GM18520 (cell line): ENCODE data around the gene PSD4.

Experiments
- ATAC-seq: cut with Tn5 transposase; IDR thresholded peaks from one replicate; pipeline ENCODE4 v1.9.1; 2021; ENCODE audit not compliant: unreplicated experiment

PSD4 gene

DNA sequence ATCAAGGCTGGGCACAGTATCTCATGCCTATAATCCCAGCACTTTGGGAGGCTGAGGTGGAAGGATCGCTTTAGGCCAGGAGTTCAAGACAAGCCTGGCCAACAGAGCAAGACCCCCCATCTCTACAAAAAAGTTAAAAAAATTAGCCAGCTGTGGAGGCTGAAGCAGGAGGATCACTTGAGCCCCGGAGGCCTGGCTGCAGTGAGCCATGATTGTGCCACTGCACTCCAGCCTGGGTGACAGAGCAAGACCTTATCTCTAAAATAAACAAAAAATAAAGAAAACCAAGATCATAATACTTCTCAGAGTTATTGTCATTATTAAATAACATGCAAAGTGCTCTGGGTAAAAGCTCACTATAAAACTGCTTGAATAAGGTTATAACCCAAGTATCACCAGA lies 31.5 kb upstream of the PSD4 start:
- no peak for ATAC-seq

DNA sequence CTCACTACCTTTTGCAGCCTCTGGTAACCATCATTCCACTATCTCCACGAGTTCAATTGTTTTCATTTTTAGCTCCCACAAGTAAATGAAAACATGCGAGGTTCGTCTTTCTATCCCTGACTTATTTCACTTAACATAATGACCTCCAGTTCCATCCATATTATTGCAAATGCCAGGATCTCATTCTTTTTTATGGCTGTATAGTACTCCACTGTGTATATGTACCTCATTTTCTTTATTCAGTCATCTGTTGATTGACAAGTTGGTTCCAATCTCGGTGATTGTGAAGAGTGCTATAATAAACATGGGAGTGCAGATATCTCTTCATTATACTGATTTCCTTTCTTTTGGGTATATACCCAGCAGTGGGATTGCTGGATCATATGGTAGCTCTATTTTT lies 29.5 kb upstream of the PSD4 start:
- no peak for ATAC-seq

DNA sequence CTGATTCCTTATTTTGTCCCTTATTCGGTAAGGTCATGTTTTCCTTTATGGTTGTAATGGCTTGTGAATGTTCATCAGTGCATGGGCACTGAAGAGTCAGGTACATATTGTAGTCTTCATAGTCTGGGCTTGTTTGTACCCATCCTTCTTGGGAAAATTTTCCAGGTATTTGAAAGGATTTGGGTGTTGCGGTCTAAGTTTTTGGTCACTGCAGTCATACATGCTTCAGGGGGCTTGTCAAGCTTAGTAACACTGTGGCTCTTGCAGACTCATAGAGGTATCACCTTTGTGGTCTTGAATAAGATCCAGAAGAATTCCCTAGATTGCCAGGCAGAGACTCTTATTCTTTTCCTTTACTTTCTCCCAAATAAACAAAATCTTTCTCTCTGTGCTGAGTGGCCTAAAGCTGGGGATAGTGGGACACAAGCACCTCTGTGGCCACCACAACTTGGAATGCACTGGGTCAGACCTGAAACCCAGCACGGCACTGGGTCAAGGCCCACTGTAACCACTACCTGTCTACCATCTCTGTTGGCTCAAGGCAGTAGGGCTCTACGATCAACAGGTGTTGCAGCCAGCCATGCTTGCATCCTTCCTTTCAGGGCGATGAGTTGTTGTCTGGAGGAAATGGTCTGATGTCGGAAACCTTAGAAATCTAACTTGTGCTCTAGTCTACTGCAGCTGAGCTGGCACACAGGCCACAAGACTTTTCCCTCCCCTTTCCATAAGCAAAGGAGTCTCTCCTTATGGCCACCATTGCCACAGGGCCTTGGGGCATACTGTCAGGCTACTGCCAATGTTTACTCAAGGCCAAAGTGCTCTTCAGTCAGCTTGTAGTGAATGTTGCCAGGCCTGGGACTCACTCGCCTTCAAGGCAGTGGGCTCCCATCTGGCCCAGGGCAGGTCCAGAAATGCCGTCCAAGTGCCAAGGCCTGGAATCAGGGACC lies 24.9 kb upstream of the PSD4 start:
- no peak for ATAC-seq

DNA sequence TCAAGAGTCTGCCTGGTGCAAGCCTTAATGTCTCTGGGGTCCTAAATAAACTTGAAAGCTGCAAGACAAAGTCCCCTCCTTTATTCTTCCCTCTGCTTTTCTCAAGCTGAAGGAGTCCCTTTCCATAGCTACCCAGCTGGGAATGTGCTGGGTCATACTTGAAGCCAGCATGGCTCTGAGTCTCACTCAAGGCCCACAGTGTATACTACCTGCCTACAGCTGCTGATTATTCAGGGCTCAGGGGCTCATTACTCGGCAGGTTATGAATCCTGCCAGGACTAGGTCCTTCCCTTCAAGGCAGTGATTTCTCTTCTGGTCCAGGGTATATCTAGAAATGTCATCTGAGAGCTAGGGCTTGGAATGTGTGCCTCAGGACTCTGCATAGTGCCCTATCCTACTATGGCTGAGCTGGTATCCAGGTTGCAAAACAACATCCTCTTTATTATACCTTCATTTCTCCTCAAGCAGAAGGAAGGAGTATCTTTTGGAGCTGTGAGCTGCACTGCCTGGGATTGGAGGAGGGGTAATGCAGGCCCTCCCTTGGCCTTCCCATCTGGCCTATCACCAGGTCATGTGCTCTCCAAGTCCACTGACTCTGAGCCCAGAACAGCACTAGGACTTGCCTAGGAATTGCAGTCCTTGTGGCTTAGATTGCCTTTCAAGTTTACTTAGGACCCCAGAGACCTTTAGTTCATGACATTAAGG lies 24.1 kb upstream of the PSD4 start:
- no peak for ATAC-seq

DNA sequence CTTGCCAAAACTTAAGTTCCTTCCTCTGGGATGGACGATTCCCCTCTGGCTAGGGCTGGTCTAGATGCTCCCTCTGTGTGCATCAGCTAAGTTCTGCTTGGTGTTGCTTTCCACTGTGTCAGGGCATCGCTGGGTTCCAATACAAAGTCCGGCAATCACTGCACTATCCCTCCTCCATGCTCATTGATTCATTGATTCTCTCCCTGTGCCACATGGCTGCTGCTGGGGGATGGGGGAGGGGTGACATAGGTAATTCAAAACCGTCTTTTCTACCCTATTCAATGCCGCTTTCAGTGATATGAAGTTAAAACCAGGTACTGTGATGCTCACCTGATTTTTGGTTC lies 23.5 kb upstream of the PSD4 start:
- no peak for ATAC-seq

DNA sequence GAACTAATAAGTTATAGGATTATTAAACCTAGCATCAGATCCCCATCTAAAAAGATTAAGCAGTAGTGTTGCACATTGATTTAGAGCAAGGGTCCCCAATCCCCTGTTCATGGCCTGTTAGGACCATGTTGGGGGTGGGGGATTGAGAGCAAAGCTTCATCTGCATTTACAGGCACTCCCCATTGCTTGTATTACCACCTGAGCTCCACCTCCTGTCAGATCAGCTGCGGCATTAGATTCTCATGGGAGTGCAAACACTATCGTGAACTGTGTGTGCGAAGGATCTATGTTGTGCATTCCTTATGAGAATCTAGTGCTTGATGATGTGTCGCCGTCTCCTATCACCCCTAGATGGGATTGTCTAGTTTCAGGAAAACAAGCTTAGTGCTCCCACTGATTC lies 18.4 kb upstream of the PSD4 start:
- ATAC-seq, result no peak

DNA sequence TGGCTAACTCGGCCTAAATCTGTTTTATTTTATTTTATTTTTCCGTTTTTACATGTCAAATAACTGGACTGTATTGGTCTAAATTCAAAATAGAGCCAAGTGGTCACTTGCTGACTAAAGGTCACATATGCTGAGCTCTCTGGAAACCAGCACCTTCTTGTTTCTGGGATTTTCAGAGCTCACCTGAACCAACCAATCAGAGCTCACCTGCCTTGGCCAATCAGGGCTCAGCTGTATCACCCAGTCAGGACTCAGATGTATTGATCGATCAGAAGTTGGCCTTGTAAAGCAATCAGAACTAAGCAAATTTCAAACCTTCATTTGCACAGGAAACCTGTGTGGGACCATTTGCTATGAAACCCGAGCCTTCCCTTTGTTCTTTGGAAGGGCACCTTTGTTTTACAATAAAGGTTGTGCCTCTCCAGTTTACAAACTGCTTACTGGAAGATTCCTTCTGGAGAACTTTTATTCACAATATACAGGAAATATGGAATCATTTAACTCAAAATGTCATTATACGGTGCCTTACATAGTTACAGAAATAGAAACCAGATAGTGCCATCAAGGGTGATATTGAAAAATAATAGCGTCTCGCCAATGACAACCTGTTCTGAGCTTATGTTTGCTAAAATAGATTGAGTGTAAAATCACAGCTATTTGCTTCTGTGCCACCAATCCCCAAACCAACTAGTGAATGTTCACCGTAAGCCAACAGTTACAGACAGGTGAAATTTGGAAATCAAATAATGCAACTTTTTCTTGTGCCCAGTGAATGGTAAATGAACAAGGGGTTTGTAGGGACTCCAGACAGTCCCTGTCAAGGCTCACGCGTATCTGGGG lies 17.3 kb upstream of the PSD4 start:
- ATAC-seq, result no peak

DNA sequence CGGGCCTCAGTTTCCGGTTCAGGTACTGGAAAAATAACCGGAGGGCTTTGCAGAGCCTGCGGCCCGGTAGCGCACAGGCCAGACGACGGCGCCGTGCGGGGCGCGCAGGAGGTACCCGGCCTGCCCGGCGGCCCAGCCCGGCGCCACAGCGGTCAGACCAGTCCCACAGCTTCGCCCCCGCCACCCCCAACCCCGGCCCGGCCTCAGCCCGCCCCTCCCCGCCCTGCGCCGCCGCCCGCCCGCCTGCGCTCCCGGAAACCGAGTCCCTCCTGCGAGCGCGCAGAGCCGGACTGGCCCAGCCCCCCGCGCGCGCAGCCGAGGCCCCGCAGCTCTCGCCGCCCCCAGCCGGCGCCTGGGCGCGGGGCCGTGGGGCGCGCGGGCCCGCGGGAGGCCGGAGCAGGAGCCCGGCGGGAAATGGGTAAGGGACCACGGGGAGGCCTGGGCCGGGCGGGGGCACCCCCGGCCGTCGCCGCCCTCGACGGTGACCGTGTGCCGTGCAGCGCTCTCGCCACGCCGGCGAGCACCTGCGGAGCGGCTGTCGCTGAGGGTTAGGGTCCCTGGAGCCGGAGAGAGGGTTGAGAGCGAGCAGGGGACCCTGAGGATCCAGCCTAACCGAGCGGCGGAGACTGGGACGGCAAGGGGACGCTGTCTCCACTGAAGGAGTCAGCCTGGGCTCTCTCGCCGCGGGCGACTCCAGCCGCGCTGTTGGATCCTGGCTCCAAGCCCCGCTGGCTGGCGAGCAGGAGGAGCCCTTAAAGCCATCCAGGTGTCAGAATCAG lies 16.5 kb upstream of the PSD4 start:
- no peak for ATAC-seq

DNA sequence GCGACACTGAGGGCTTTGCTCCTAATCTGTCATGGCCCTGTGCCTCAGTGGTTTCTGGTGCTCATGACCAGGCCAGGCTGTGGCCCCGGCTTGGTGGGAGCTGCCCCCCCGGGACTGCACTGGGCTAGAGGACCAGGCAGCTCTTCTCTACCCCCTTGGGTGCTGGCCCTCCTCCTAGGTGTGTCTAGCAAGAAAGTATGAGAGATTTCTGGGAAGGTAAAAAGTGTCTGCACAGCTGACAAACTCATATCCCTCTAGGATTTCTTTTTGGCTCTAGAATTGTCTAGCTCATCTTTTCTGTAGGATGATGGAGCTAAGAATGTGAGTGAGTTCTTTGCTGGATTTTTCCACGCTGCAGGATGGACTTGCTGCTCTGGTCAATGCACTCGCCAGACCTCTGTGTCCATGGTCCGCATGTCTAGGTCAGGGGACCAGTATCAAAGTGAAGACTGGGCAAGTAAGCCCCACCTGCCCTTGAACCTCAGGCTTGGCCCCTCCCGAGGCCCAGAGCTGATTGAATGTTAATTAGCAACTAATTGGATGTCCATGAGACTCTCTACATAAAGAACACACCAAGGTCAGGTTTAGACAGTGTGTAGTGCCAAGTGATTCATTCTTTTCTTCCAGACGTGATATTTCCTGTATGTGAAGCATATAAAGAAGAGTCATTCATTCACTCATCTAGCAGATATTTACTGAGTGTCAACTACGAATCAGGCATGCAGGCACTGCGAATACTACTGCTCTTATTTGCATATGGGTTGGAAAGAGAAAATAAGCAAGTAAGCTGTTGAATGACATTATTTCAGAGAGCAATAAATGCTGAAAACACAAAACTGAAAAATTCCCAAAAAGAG lies 15.6 kb upstream of the PSD4 start:
- no peak for ATAC-seq

DNA sequence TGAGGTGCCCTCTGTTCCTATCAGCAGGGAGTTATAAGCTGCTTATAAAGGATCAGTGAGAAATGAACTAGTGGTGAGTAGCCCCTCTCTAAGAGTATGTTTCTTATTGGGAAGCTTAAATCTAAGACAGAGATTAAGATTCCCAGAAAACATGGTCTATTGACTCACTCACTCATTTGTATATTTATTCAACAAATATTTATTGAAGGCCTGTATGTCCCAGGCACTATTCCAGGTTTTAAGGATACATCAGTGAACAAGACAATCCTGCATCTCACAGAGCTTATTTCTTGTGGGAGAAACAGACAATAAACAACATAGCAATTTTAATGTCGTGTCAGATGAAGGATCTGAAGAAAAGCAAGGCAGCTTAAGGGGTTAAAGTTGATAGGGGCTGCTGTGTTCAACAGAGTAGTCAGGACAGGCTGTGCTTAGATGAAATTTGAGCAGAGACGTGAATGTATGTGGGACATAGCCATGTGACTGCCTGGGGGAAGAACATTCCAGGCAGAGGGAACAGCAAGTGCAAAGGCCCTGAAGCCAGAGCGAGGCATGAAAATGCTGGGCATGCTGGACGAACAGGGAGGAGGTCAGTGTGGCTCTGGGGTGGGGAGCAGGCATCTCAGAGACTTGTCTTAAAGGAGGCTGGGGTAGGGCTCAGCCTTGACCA lies 14.8 kb upstream of the PSD4 start:
- ATAC-seq, result no peak

DNA sequence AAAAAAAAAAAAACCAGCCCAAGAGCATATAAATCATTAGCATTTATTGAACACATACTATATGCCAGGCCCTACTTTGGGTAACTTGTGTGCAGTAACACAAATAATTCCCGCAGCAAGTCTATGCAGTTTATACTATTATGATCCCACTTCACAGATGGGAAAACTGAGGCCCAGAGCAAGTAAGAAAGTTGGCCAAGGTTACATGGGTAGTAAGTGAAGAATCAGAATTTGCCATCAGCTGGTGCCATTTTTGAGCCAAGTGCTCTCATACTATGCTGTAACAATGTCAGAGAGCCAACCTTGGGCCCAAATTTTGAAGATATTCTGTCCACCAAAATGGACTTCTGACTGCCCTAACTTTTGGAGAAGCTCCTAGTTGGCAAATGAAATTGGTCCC lies 13.5 kb upstream of the PSD4 start:
- no peak for ATAC-seq

DNA sequence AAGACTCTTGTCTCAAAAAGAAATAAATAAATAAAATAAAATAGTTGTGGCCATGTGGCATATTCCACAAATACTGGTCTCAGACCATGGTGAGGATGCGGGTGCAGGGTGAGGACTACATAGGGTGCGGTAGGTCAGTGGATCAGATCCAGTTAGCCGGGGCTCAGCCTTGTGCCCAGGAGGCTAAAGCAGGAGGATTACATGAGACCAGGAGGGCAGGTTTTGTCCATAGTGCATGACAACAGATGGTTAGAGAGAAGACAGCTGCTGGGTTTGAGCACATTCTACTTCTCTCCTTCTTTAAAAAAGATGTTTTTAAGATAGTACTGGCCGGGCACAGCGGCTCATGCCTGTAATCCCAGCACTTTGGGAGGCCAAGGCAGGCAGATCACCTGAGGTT lies 12.8 kb upstream of the PSD4 start:
- no peak for ATAC-seq

DNA sequence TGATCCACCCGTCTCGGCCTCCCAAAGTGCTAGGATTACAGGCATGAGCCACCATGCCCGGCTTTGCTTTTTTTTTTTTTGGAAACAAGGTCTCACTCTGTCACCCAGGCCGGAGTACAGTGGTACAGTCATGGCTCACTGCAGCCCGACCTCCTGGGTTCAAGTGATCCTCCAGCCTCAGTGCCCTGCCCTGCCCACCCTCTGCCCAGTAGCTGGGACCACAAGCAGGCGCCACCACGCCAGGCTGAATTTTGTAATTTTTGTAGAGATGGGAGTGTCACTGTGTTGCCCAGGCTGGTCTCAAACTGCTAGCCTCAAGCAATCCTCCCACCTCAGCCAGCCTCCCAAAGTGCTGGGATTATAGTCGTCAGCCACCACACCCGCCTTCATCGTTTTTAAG lies 11.6 kb upstream of the PSD4 start:
- ATAC-seq, result no peak

DNA sequence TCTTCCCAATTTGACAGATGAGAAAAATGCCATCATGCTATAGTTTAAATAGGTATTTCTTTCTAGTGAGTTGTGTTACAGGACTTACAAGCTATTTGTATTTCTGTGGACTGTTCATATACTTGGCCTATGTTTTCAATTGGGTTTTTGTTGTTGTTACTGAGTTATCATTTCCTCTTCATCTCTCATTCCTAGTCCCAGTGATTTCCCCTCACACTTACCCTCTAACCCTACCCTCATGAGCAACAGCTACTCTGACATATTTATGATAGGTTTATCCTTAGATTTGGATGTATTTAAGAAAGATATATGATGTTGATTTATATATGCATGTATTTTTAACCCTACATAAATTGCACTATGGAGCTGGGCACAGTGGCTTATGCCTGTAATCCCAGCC lies 10.9 kb upstream of the PSD4 start:
- no peak for ATAC-seq

DNA sequence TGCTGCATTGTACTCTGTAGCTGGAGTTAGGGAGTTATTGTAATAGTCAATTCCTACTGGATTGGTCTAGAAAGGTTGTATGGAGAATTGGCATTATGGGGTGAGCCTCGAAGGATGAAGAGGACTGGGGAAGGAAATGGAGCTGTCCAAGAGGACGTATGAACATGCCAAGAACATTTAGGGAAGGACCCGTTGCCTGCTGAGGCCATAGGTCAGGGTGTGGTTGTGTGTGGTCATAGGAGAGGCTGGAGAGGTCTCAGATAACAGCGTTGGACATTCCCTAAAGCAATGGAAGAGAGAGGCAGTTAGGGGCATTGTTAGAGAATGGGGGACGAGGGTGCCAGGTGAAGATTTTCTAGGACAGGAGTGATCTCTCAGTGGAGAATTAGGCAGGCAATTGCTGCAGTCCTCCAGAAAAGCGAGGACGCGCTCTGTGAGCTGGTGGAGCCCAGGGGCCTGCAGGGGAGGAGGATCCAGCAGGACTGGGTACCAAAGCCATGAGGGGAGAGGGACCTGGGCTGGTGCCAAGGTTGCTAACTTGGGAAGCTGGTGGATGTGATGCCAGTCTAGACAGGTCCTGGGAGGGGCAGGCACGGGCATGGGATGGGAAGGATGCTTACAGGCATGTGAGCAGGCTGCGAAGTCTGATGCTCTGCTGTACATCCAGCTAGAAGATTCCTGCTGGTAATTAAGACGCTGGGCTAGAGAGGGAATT lies 9.4 kb upstream of the PSD4 start:
- no peak for ATAC-seq

DNA sequence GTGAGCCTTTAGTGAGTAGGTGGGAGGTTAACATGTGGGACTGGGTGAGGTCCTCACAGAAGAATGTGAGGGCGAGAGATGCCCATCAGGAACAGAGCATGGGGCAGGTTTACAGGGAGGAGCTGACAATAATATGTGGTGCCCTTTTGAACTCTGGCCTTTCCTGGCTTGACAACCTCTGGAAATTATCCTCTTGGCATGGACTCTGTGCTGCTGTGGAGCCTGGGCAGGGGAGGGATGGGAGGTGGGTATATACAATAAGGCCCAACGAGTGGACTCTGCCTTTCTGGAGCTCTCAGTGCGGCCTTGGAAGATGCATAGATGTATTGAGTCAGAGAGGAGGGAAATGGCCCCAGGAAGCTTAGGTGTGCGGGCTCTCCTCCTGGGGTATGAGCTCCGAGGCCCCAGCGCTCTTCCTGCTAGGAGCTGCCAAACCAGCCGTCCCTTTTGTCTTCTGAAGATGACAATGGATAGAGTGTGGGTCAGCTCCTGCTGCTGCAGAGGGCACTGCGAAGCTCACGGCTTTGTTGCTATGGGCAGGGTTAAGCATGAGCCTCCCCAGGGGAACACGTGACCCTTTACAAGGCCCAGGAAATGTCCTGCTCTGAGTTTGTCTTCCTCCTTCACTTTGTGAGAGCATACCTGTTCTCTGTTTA lies 8.7 kb upstream of the PSD4 start:
- ATAC-seq, result no peak

DNA sequence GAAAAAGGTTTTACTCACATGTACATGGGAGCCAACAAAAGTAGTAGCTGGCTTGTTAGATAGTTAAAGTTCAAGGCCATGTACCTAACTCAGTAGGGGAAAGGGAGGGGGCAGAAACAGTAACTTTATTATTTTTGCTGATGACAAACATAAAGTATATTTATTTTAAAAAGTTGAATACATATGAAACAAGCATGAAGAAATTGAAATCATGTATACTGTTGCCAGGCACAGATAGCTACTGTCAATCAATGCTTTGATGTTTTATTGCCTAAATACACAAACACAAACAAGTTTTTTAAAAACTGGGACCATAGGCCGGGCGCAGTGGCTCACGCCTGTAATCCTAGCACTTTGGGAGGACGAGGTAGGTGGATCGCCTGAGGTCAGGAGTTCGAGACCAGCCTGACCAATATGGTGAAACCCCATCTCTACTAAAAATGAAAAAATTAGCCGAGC lies 7.6 kb upstream of the PSD4 start:
- no peak for ATAC-seq
